Daoy (cell line): ENCODE results near the gene JARID2. TPM values are rescaled to one million over a fixed set of nuclear protein-coding genes. Genes with fewer than 3 reads are reported as not detected.
"Not testable (repeated sequence)": the region's sequence is repeated elsewhere in the genome, so short reads cannot be mapped to it uniquely, and the experiment has no call there.

Experiments used
- DNase-seq: peaks from one replicate; pipeline ENCODE4 v3.0.0-alpha.2; 2015; ENCODE audit warnings: low read depth
- total RNA-seq: library from RNA; depleted of rRNA; stranded (reverse); fragments of >200 nt; shearing (Covaris generic); gene quantifications from 2 replicates; pipeline ENCODE4 v1.2.3, GENCODE V29; 2014

Gene JARID2
- total RNA-seq, 1 experiment from 2014 or later, result 11.3 TPM

- DNase-seq, result peak; percentile 46
These were observed 62.8 kb downstream of the JARID2 start for GRCh38 chr6:15308435-15309213.

GRCh38 chr6:15309611-15310283 lies 63.9 kb downstream of the JARID2 start:
- no peak for DNase-seq

GRCh38 chr6:15310680-15311079 lies 64.8 kb downstream of the JARID2 start:
- DNase-seq, result no peak

GRCh38 chr6:15312500-15312899 lies 66.6 kb downstream of the JARID2 start:
- peak; percentile 50 for DNase-seq

GRCh38 chr6:15313367-15313766 lies 67.5 kb downstream of the JARID2 start:
- DNase-seq, result no peak

GRCh38 chr6:15316754-15317153 lies 70.9 kb downstream of the JARID2 start:
- no peak for DNase-seq

GRCh38 chr6:15317251-15317650 lies 71.4 kb downstream of the JARID2 start:
- DNase-seq, result no peak

- no peak for DNase-seq
These were observed 72.3 kb downstream of the JARID2 start for GRCh38 chr6:15317934-15318902.

- DNase-seq, result no peak
These were observed 73.8 kb downstream of the JARID2 start for GRCh38 chr6:15319677-15320076.

- no peak for DNase-seq
These were observed 74.8 kb downstream of the JARID2 start for GRCh38 chr6:15320693-15321092.

GRCh38 chr6:15322184-15322583 lies 76.3 kb downstream of the JARID2 start:
- no peak for DNase-seq

GRCh38 chr6:15322781-15323536 lies 77.1 kb downstream of the JARID2 start:
- peak; percentile 43 for DNase-seq

GRCh38 chr6:15323611-15324010 lies 77.7 kb downstream of the JARID2 start:
- not testable (repeated sequence) for DNase-seq

- DNase-seq, result no peak
These were observed 78.6 kb downstream of the JARID2 start for GRCh38 chr6:15324427-15324985.

GRCh38 chr6:15325540-15325955 lies 79.7 kb downstream of the JARID2 start:
- no peak for DNase-seq

GRCh38 chr6:15326067-15326614 lies 80.3 kb downstream of the JARID2 start:
- no peak for DNase-seq

GRCh38 chr6:15327271-15327670 lies 81.4 kb downstream of the JARID2 start:
- peak; percentile 40 for DNase-seq

GRCh38 chr6:15329197-15329671 lies 83.4 kb downstream of the JARID2 start:
- peak; percentile 91 for DNase-seq

- peak; percentile 61 for DNase-seq
These were observed 84.5 kb downstream of the JARID2 start for GRCh38 chr6:15330174-15330944.

- peak; percentile 37 for DNase-seq
These were observed 85.3 kb downstream of the JARID2 start for GRCh38 chr6:15331143-15331542.
